Body of pancreas (tissue), 4 donors: ENCODE measurements around the gene CLDN11.

ENCODE experiments used
- POLR2A ChIP-seq, 3 donors: fragments of 450-650 bp; IDR thresholded peaks; one replicate each; pipeline ENCODE4 v1.6.1; 2016; ENCODE audit warnings: antibody characterized with exemption in 3 of 3, mild to moderate bottlenecking in 2 of 3
- TF ChIP-seq, protein P1 (sequence below), 7 experiments: fragments of 450-650 bp in 4 of 7; fragments of 200-600 bp in 3 of 7; sonication (generic) in 3 of 7; IDR thresholded peaks; one replicate each; pipeline ENCODE4 v1.5.1; 2016 to 2019; ENCODE audit warnings: antibody characterized with exemption in 7 of 7

DNA sequence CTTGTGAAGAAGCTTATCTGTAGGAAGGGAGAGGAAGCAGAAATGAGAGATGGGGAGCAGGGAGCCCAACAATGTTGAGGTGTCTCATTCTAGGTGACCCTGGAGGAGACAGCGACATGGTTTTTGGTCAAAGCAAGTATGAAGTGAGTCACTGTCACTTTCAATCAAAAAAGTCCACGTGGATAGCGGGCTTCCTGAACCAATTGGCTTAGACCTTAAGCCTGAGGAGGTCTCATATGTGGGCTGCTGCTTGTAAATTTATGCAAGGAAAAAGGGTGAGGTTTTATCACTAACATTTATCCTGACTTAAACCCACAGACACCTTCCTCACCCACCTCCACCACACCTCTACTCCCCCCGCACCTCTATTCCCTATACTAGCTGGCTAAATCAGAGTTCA lies 22.7 kb downstream of the CLDN11 start:
- TF ChIP-seq, protein P1, sequence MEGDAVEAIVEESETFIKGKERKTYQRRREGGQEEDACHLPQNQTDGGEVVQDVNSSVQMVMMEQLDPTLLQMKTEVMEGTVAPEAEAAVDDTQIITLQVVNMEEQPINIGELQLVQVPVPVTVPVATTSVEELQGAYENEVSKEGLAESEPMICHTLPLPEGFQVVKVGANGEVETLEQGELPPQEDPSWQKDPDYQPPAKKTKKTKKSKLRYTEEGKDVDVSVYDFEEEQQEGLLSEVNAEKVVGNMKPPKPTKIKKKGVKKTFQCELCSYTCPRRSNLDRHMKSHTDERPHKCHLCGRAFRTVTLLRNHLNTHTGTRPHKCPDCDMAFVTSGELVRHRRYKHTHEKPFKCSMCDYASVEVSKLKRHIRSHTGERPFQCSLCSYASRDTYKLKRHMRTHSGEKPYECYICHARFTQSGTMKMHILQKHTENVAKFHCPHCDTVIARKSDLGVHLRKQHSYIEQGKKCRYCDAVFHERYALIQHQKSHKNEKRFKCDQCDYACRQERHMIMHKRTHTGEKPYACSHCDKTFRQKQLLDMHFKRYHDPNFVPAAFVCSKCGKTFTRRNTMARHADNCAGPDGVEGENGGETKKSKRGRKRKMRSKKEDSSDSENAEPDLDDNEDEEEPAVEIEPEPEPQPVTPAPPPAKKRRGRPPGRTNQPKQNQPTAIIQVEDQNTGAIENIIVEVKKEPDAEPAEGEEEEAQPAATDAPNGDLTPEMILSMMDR (IDR thresholded peaks at IDR 0.05) = no peak
- no peak for TF ChIP-seq POLR2A (IDR thresholded peaks at IDR 0.05)
